Activated naive CD4-positive, alpha-beta T cell treated with anti-CD3 and anti-CD28 coated beads for 36 hours (primary cell): ENCODE results near the gene MYL3. TPM values are rescaled to one million over a fixed set of nuclear protein-coding genes. Genes with fewer than 3 reads are reported as not detected.

Experiments used
- CTCF ChIA-PET: fragments of 350-600 bp; sonication (Branson Sonifier 250); formaldehyde crosslinking; loops from one replicate; lab custom pipeline; 2021; ENCODE audit warnings: antibody characterized with exemption; lab: Charles Lee
- DNase-seq: peaks from one replicate; pipeline ENCODE4 v3.0.0-alpha.2; 2020
- H3K27ac Mint-ChIP-seq: one replicate; pipeline ENCODE4 v1.8.0; 2021; ENCODE audit warnings: mild to moderate bottlenecking, mixed read lengths
- H3K27me3 Mint-ChIP-seq: one replicate; pipeline ENCODE4 v1.8.0; 2021; ENCODE audit warnings: low read depth, mixed read lengths
- H3K36me3 Mint-ChIP-seq: one replicate; pipeline ENCODE4 v1.8.0; 2021; ENCODE audit warnings: low read depth, mixed read lengths
- H3K4me1 Mint-ChIP-seq: one replicate; pipeline ENCODE4 v1.8.0; 2021; ENCODE audit warnings: low read depth, mixed read lengths
- H3K4me3 Mint-ChIP-seq: one replicate; pipeline ENCODE4 v1.8.0; 2021; ENCODE audit warnings: mild to moderate bottlenecking, moderate library complexity, mixed read lengths
- H3K9me3 Mint-ChIP-seq: one replicate; pipeline ENCODE4 v1.8.0; 2021; ENCODE audit warnings: mixed read lengths
- intact Hi-C: fragments of 100-400 bp; cut with micrococcal nuclease; formaldehyde crosslinking; loops from one replicate; pipeline ENCODE4 v1.15.1; 2023
- total RNA-seq, 2 experiments: library from RNA; stranded (reverse); gene quantifications; one replicate each; pipeline ENCODE4 v1.2.3, GENCODE V29; 2021

MYL3 gene
- total RNA-seq, 2 experiments from 2014 or later, result not detected

- Mint-ChIP-seq H3K27ac (no peak overlapping the region), H3K9me3 (no peaks in the 10 kb centered on the region), H3K27me3 (peaks cover 28% of the 10 kb centered on the region), H3K36me3 (no peaks in the 10 kb centered on the region), H3K4me3 (no peak overlapping the region), H3K4me1 (peaks cover 3% of the 10 kb centered on the region)
- intact Hi-C loops, result no loop called here
- no peak for DNase-seq
- CTCF ChIA-PET, result interaction anchor here (1.7 kb wide), 1 partner anchor 16 kb away, joined by 4 read pairs; no protein-coding TSS in a partner anchor
These were observed 15.7 kb upstream of the MYL3 start for GRCh38 chr3:46878781-46879436.

GRCh38 chr3:46877406-46878125 is 14.3 kb upstream of the MYL3 start, which contains the start of gene PTH1R:
Gene PTH1R (plus strand): TSS chr3:46877721. CDS start chr3:46883560, 5,839 bp downstream.
- CTCF ChIA-PET, result interaction anchor here (1.0 to 1.7 kb wide), 3 partner anchors 11 to 32 kb away, joined by 3 to 4 read pairs (median 3); no protein-coding TSS in a partner anchor
- H3K27me3 Mint-ChIP-seq, result peaks cover 22% of the 10 kb centered on the region
- H3K9me3 Mint-ChIP-seq, result no peaks in the 10 kb centered on the region
- no peak for DNase-seq
- peaks cover 6% of the 10 kb centered on the region for H3K4me1 Mint-ChIP-seq
- no peak within 1 kb of the TSS for H3K4me3 Mint-ChIP-seq
- intact Hi-C loops, result no loop called here
- H3K27ac Mint-ChIP-seq, result no peak within 1 kb of the TSS
- H3K36me3 Mint-ChIP-seq, result no peaks in the 10 kb centered on the region

- H3K9me3 Mint-ChIP-seq, result no peaks in the 10 kb centered on the region
These were observed 13.4 kb upstream of the MYL3 start for GRCh38 chr3:46876313-46877300.

GRCh38 chr3:46875560-46875959 is 12.3 kb upstream of the MYL3 start:
- H3K27ac Mint-ChIP-seq, result no peak overlapping the region
- peaks cover 8% of the 10 kb centered on the region for H3K27me3 Mint-ChIP-seq
- CTCF ChIA-PET, result interaction anchor here (1.0 kb wide), 1 partner anchor 9 kb away, joined by 3 read pairs; no protein-coding TSS in a partner anchor
- H3K4me1 Mint-ChIP-seq, result peaks cover 6% of the 10 kb centered on the region
- DNase-seq, result no peak
- intact Hi-C loops, result no loop called here
- no peaks in the 10 kb centered on the region for H3K36me3 Mint-ChIP-seq
- H3K4me3 Mint-ChIP-seq, result no peak overlapping the region
- H3K9me3 Mint-ChIP-seq, result no peaks in the 10 kb centered on the region

More at GRCh38 chr3:46876313-46877300, 13.4 kb upstream of the MYL3 start:
- no peaks in the 10 kb centered on the region for H3K36me3 Mint-ChIP-seq
- DNase-seq, result no peak
- CTCF ChIA-PET, result interaction anchor here (1.0 to 1.4 kb wide), 2 partner anchors 10 to 33 kb away, joined by 3 read pairs; no protein-coding TSS in a partner anchor
- no peak overlapping the region for H3K27ac Mint-ChIP-seq
- intact Hi-C loops, result no loop called here
- H3K4me1 Mint-ChIP-seq, result peaks cover 6% of the 10 kb centered on the region
- no peak overlapping the region for H3K4me3 Mint-ChIP-seq
- H3K27me3 Mint-ChIP-seq, result peaks cover 17% of the 10 kb centered on the region

- H3K36me3 Mint-ChIP-seq, result no peaks in the 10 kb centered on the region
- H3K4me1 Mint-ChIP-seq, result peaks cover 6% of the 10 kb centered on the region
- CTCF ChIA-PET, result interaction anchor here (1.7 kb wide), 1 partner anchor 124 kb away, joined by 3 read pairs; no protein-coding TSS in a partner anchor
These were observed 11.2 kb upstream of the MYL3 start for GRCh38 chr3:46874430-46874829.

GRCh38 chr3:46873521-46873920 is 10.3 kb upstream of the MYL3 start:
- Mint-ChIP-seq H3K27me3 (no peaks in the 10 kb centered on the region), H3K4me3 (no peak overlapping the region), H3K36me3 (no peaks in the 10 kb centered on the region), H3K27ac (no peak overlapping the region), H3K9me3 (no peaks in the 10 kb centered on the region), H3K4me1 (peaks cover 6% of the 10 kb centered on the region)
- intact Hi-C loops, result no loop called here
- CTCF ChIA-PET, result interaction anchor here (1.7 kb wide), 2 partner anchors 14 to 125 kb away, joined by 3 to 4 read pairs; no protein-coding TSS in a partner anchor
- no peak for DNase-seq

More at GRCh38 chr3:46874430-46874829, 11.2 kb upstream of the MYL3 start:
- DNase-seq, result no peak
- Mint-ChIP-seq H3K27me3 (peaks cover 2% of the 10 kb centered on the region), H3K27ac (no peak overlapping the region), H3K9me3 (no peaks in the 10 kb centered on the region), H3K4me3 (no peak overlapping the region)
- intact Hi-C loops, result no loop called here

- no peak overlapping the region for H3K4me3 Mint-ChIP-seq
- no peaks in the 10 kb centered on the region for H3K9me3 Mint-ChIP-seq
- intact Hi-C loops, result no loop called here
- H3K27me3 Mint-ChIP-seq, result no peaks in the 10 kb centered on the region
- DNase-seq, result no peak
- no peaks in the 10 kb centered on the region for H3K36me3 Mint-ChIP-seq
- CTCF ChIA-PET, result interaction anchor here (0.5 to 1.7 kb wide), 3 partner anchors 23 to 166 kb away, joined by 3 to 5 read pairs (median 3); no protein-coding TSS in a partner anchor
- H3K4me1 Mint-ChIP-seq, result peaks cover 6% of the 10 kb centered on the region
- H3K27ac Mint-ChIP-seq, result no peak overlapping the region
These were observed 8.0 kb upstream of the MYL3 start for GRCh38 chr3:46871222-46871621.

- CTCF ChIA-PET, result interaction anchor here (1.1 to 1.2 kb wide), 2 partner anchors 39 to 127 kb away, joined by 5 read pairs; no protein-coding TSS in a partner anchor
- no peaks in the 10 kb centered on the region for H3K27me3 Mint-ChIP-seq
- H3K4me1 Mint-ChIP-seq, result peaks cover 6% of the 10 kb centered on the region
- no peak for DNase-seq
- H3K9me3 Mint-ChIP-seq, result no peaks in the 10 kb centered on the region
- intact Hi-C loops, result no loop called here
- no peaks in the 10 kb centered on the region for H3K36me3 Mint-ChIP-seq
- H3K4me3 Mint-ChIP-seq, result no peak overlapping the region
- H3K27ac Mint-ChIP-seq, result no peak overlapping the region
These were observed 7.4 kb upstream of the MYL3 start for GRCh38 chr3:46870651-46871050.

GRCh38 chr3:46869440-46869839 is 6.2 kb upstream of the MYL3 start:
- intact Hi-C loops, result no loop called here
- Mint-ChIP-seq H3K9me3 (no peaks in the 10 kb centered on the region), H3K27ac (no peak overlapping the region), H3K36me3 (no peaks in the 10 kb centered on the region), H3K27me3 (no peaks in the 10 kb centered on the region), H3K4me3 (no peak overlapping the region), H3K4me1 (peaks cover 6% of the 10 kb centered on the region)
- DNase-seq, result no peak
- CTCF ChIA-PET, result interaction anchor here (1.2 kb wide), 1 partner anchor 40 kb away, joined by 5 read pairs; no protein-coding TSS in a partner anchor

GRCh38 chr3:46868948-46869347 is 5.7 kb upstream of the MYL3 start:
- CTCF ChIA-PET, result interaction anchor here (2.1 kb wide), 1 partner anchor 40 kb away, joined by 9 read pairs; no protein-coding TSS in a partner anchor
- no peak overlapping the region for H3K27ac Mint-ChIP-seq
- no peak for DNase-seq

GRCh38 chr3:46868287-46868686 is 5.0 kb upstream of the MYL3 start:
- no peaks in the 10 kb centered on the region for H3K36me3 Mint-ChIP-seq
- H3K4me1 Mint-ChIP-seq, result peaks cover under 1% of the 10 kb centered on the region
- H3K27me3 Mint-ChIP-seq, result no peaks in the 10 kb centered on the region
- no peak overlapping the region for H3K4me3 Mint-ChIP-seq
- DNase-seq, result no peak
- H3K9me3 Mint-ChIP-seq, result no peaks in the 10 kb centered on the region
- CTCF ChIA-PET, result interaction anchor here (2.1 kb wide), 1 partner anchor 41 kb away, joined by 9 read pairs; no protein-coding TSS in a partner anchor
- intact Hi-C loops, result no loop called here
- no peak overlapping the region for H3K27ac Mint-ChIP-seq

More at GRCh38 chr3:46868948-46869347, 5.7 kb upstream of the MYL3 start:
- Mint-ChIP-seq H3K4me3 (no peak overlapping the region), H3K27me3 (no peaks in the 10 kb centered on the region), H3K36me3 (no peaks in the 10 kb centered on the region), H3K9me3 (no peaks in the 10 kb centered on the region), H3K4me1 (peaks cover 3% of the 10 kb centered on the region)
- intact Hi-C loops, result no loop called here
